ENCODE results near the gene ANO8.
"Not testable (repeated sequence)": the region's sequence is repeated elsewhere in the genome, so short reads cannot be mapped to it uniquely, and the experiment has no call there.

The ANO8 gene

GRCh38 chr19:17309198-17309964 is 25.3 kb downstream of the ANO8 start, which contains the start of gene DDA1:
Gene DDA1, plus strand, starts transcription at chr19:17309563. Its CDS starts 92 bp downstream, at chr19:17309655.
- DNase-seq: peak; percentile 96 to 98

GRCh38 chr19:17307876-17308377 is 26.7 kb downstream of the ANO8 start:
- DNase-seq: no peak

DNA sequence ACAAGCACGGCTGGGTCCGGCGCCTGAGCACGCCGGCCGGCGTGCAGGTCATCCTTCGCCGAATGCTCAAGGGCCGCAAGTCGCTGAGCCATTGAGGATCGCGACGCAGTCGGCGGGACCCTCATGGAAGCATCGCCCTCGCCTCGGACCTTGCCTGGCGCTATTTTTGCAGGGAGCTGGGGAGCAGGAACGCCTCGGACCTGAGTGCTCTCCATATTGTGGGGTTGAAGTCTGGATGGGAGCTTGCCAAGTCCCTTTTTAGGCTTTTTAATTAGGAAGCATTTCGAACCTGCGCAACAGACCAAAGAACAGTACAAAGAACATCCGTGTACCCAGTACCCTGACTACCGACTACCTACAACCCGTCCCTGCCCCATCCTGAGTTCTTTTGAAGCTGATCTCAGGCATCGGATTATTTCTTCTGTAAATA is 28.4 kb downstream of the ANO8 start:
- no peak for DNase-seq

GRCh38 chr19:17305517-17306284 is 29.0 kb downstream of the ANO8 start, which contains the start of gene MRPL34:
Gene MRPL34, plus strand, starts transcription at chr19:17305872. Its CDS starts 21 bp downstream, at chr19:17305893.
- peak; percentile 91 to 92 for DNase-seq

GRCh38 chr19:17305216-17305516 is 29.5 kb downstream of the ANO8 start:
- DNase-seq: no peak

DNA sequence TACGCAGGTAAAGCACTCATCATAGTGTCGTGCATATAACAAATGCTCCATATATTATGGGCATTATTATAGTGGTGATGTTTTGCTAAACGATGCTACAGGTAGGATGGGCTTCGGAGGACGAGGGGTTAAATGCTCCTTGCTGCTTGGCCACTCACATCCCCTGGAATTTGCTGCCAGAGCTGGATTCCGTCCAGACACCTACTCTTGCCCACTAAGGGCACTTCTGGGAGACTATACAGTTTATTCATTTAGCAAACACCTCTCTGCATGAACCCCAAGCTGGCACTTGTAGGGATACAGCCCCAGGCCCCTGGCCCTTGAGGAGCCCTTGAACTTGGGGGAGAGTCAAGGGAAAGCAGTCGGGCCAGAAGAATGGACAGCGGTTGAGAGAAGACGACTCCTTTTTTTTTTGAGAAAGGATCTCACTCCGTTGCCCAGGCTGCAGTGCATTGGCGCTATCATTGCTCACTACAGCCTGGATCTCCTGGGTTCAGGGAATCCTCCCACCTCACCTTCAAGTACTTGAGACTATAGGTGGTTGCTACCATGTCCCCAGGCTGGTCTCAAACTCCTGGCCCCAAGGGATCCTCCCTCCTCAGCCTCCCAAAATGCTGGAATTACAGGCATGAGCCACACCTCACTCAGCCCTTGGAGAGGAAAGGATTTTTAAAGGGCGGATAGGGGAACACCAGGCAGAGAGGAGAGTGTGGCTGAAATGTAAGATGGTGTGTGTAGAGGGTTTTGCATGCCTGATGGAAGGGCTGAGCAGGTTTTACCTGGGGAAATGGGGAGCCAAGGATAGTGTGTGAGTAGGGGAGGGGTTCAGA is 30.1 kb downstream of the ANO8 start:
- DNase-seq: no peak

DNA sequence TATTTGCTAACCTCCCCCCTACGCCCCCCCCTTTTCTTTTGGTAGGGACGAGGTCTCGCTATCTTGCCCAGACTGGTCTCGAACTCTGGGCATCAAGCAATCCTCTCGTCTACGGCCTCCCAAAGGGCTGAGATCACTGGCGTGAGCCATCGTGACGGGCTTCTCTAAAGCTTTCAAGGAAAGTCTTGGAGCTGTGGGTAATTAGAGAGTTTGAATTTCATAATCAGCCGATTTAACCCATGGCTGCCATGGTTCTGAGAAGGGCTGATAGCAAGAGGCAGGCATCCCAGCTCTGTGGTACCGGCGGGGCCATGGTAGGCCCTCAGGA is 30.8 kb downstream of the ANO8 start:
- DNase-seq: no peak

DNA sequence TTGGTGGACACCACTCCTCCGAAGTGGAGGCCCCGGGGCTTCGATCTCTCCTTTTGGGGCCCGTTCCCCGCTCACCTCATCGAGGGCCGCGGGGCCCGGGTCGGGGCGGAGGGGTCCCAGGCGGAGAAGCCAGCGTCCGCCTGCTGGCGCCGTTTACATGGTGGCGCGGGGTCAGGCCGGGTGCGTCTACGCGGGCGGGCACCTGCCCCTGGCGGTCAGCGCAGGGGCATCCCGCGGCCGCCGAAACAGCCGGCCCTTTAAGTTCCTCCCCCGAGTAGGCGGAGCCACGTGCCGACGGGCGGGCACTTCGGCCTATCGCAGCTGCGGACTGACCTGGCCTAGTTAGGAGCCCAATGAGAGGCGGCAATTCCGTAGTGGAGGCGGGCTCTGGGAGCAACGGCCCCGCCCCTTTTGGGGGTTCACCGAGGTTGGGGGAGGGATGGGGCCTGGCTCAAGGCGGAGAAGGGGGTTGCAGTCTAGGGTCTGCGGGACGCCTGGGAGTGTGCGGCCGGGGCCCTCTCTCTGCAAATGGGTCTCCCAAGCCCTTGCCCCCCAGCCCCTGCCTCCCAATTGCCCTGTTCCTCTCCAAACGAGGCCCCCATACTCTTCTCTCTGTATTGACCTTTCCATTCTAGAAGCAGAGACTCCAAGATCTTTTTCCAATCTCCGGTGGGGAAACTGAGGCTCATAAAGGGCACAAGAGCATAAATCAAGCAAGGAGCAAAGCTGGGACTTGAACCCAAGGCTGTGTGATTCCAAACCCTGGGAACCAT is 31.3 kb downstream of the ANO8 start, which contains the start of gene ABHD8:
Gene ABHD8, minus strand, starts transcription at position 259 of the 773 bp plus-strand sequence. CDS start 1,809 bp downstream, outside the sequence.
- peak; percentile 91 to 93 for DNase-seq

GRCh38 chr19:17302391-17303166 is 32.1 kb downstream of the ANO8 start:
- no peak for DNase-seq

GRCh38 chr19:17300992-17301619 is 33.5 kb downstream of the ANO8 start:
- DNase-seq: no peak

- no peak for DNase-seq
These were observed 37.7 kb downstream of the ANO8 start for GRCh38 chr19:17296976-17297375.

DNA sequence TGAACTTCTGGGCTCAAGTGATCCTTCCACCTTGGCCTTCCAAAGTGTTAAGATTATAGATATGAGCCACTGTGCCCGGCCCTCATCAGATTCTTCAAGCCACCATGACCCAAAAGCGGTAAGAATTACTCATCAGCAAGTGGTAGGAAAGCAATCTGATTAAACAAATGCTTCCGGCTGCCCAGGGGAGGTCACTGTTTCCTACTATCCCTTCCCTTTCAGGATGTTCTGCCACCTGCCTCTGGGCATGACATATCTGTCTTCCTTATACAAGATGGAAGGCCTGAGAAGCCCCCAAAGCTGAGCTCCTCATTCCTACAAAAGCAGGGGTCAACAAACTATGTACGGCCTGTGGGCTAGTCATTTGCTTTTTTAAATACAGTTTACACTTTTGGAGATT is 38.4 kb downstream of the ANO8 start:
- DNase-seq: no peak

GRCh38 chr19:17295551-17295950 is 39.1 kb downstream of the ANO8 start:
- DNase-seq: not testable (repeated sequence)

- DNase-seq: peak; percentile 54 to 73
These were observed 40.4 kb downstream of the ANO8 start for GRCh38 chr19:17294051-17294891.

GRCh38 chr19:17293605-17294004 is 41.0 kb downstream of the ANO8 start:
- DNase-seq: no peak

- peak; percentile 77 to 87 for DNase-seq
These were observed 42.2 kb downstream of the ANO8 start for GRCh38 chr19:17292301-17293074.

DNA sequence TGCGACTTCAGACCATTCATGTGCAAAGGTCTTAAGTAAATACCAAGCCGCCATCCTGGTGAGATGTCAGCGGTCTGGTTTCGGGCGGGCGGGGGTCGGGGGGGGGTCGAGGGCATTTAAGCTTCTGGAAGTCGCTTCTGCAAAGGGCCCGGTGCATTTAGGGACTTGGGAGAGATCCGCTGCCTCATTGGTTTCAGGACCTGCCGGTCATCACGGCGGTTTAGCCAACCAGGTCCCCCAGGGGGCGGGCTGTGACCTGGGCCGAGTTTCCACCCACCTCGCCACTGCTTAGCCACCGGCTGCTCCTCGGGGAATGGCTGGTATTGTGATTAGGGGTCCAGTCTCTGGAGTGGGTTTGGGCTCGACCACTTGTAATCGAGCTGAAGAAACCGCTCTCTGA is 45.2 kb downstream of the ANO8 start:
- peak; percentile 49 to 55 for DNase-seq

- DNase-seq: no peak
These were observed 47.9 kb downstream of the ANO8 start for GRCh38 chr19:17286752-17287151.

DNA sequence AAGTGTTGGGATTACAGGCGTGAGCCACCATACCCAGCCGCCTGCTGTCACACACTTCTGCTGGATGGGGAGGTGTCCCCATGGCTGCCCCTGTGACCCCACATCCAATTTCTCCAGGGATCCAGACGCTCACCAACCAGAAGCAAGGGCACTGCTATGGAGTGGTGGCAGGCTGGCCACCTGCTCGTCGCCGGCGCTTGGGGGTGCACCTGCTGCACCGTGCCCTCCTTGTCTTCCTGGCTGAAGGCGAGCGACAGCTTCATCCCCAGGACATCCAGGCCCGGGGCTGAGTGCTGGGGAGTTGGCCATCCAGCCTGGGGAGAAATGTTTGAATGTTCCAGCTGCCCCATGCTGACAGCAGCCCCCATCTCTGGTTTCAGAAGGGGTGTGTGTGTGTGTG is 48.4 kb downstream of the ANO8 start:
- DNase-seq: no peak

Data from stimulated activated CD4-positive, alpha-beta T cell treated with anti-CD3 and anti-CD28 coated beads, Interleukin-2, amount 100 ng/mL, for 48 hours (primary cell).